HEK293 (cell line): ENCODE data around the gene CHRNE.

Experiments used
- CTCF ChIA-PET: fragments of 350-600 bp; formaldehyde crosslinking; extraction: SDS; loops from one replicate; lab custom pipeline; 2021; ENCODE audit warnings: antibody characterized with exemption; lab: Yijun Ruan, JAX
- POLR2A ChIA-PET: fragments of 300-600 bp; formaldehyde crosslinking; extraction: SDS; loops from one replicate; lab custom pipeline; 2020; ENCODE audit warnings: antibody characterized with exemption, inconsistent platforms; lab: Yijun Ruan, JAX
- H3K27ac ChIP-seq: fragments of 200-500 bp; sonication (Bioruptor generic); 2 replicates; pipeline ENCODE4 v1.5.1; 2014; ENCODE audit warnings: low read depth, low read length, control low read depth, inconsistent platforms; ENCODE audit errors: extremely low read depth
- H3K36me3 ChIP-seq, 2 experiments: fragments of 200-500 bp in 1 of 2; sonication (Bioruptor generic) in 1 of 2; 1 replicate in 1 of 2; 2 replicates in 1 of 2; pipeline ENCODE4 v1.5.1; 2014 to 2017; ENCODE audit warnings: inconsistent platforms in 2 of 2, low read length in 2 of 2; ENCODE audit not compliant: control insufficient read depth in 2 of 2, insufficient read depth in 1 of 2
- H3K4me1 ChIP-seq: fragments of 200-500 bp; sonication (Bioruptor generic); 2 replicates; pipeline ENCODE4 v1.5.1; 2014; ENCODE audit warnings: mild to moderate bottlenecking, low read length, inconsistent platforms; ENCODE audit not compliant: control insufficient read depth, insufficient read depth
- H3K4me3 ChIP-seq: 2 replicates; pipeline ENCODE4 v1.5.1; 2011; ENCODE audit warnings: low read depth, mild to moderate bottlenecking, control low read depth, low read length, moderate library complexity
- H3K9me3 ChIP-seq: fragments of 200-500 bp; sonication (Bioruptor generic); 2 replicates; pipeline ENCODE4 v1.5.1; 2014; ENCODE audit warnings: low read depth, low read length, inconsistent platforms; ENCODE audit not compliant: control insufficient read depth, insufficient read depth
- GLI2 ChIP-seq: fragments of 450-650 bp; formaldehyde crosslinking; IDR thresholded peaks from 2 replicates; pipeline ENCODE4; 2017; ENCODE audit warnings: missing biosample characterization, missing genetic modification characterization, low read depth, borderline replicate concordance
- KLF7 ChIP-seq: fragments of 450-650 bp; formaldehyde crosslinking; IDR thresholded peaks from 2 replicates; pipeline ENCODE4 v1.5.1; 2016; ENCODE audit warnings: missing biosample characterization, missing genetic modification characterization, borderline replicate concordance
- PRDM6 ChIP-seq: fragments of 450-650 bp; formaldehyde crosslinking; IDR thresholded peaks from 2 replicates; pipeline ENCODE4 v1.5.1; 2017; ENCODE audit warnings: missing biosample characterization, missing genetic modification characterization
- SETDB1 ChIP-seq: IDR thresholded peaks from one replicate; pipeline ENCODE4 v1.6.1; 2017; ENCODE audit warnings: mild to moderate bottlenecking, low read length, moderate library complexity, mixed read lengths; ENCODE audit not compliant: insufficient read length
- ZBTB17 ChIP-seq: fragments of 450-650 bp; formaldehyde crosslinking; IDR thresholded peaks from 2 replicates; pipeline ENCODE4 v1.5.1; 2016; ENCODE audit warnings: missing biosample characterization, missing genetic modification characterization
- ZNF16 ChIP-seq: fragments of 450-650 bp; formaldehyde crosslinking; IDR thresholded peaks from 2 replicates; pipeline ENCODE4 v1.5.1; 2016; ENCODE audit warnings: low read depth, missing biosample characterization, missing genetic modification characterization
- ZNF184 ChIP-seq: fragments of 450-650 bp; IDR thresholded peaks from 2 replicates; pipeline ENCODE4 v1.5.1; 2018; ENCODE audit warnings: missing biosample characterization, mild to moderate bottlenecking, missing genetic modification characterization
- ZNF214 ChIP-seq: fragments of 450-650 bp; formaldehyde crosslinking; IDR thresholded peaks from 2 replicates; pipeline ENCODE4 v1.5.1; 2017; ENCODE audit warnings: missing biosample characterization, mild to moderate bottlenecking, missing genetic modification characterization, borderline replicate concordance
- ZNF449 ChIP-seq: fragments of 450-650 bp; formaldehyde crosslinking; IDR thresholded peaks from 2 replicates; pipeline ENCODE4 v1.5.1; 2017; ENCODE audit warnings: missing biosample characterization, mild to moderate bottlenecking, missing genetic modification characterization, moderate library complexity
- ZNF549 ChIP-seq: fragments of 450-650 bp; IDR thresholded peaks from 2 replicates; pipeline ENCODE4 v1.5.1; 2018; ENCODE audit warnings: missing biosample characterization, missing genetic modification characterization, mild to moderate bottlenecking, inconsistent platforms, moderate library complexity
- ZSCAN16 ChIP-seq: fragments of 450-650 bp; formaldehyde crosslinking; IDR thresholded peaks from 2 replicates; pipeline ENCODE4 v1.5.1; 2016; ENCODE audit warnings: missing biosample characterization, missing genetic modification characterization
- TF ChIP-seq, protein P1 (sequence below): fragments of 450-650 bp; formaldehyde crosslinking; IDR thresholded peaks from 2 replicates; pipeline ENCODE4 v1.5.1; 2016; ENCODE audit warnings: missing biosample characterization, missing genetic modification characterization, borderline replicate concordance
- TF ChIP-seq, protein P2 (sequence below): fragments of 450-650 bp; formaldehyde crosslinking; conservative IDR thresholded peaks from 2 replicates; pipeline ENCODE4 v1.5.1; 2016; ENCODE audit warnings: low read depth, missing biosample characterization, missing genetic modification characterization
- TF ChIP-seq, protein P3 (sequence below): fragments of 450-650 bp; formaldehyde crosslinking; IDR thresholded peaks from 2 replicates; pipeline ENCODE4 v1.5.1; 2016; ENCODE audit warnings: missing biosample characterization, missing genetic modification characterization

Gene CHRNE

GRCh38 chr17:4932756-4933155 lies 29.9 kb upstream of the CHRNE start:
- peaks cover 14 to 48% of the 10 kb centered on the region in 2 experiments for H3K36me3 ChIP-seq
- no peaks in the 10 kb centered on the region; the same call in 1 of the 2 replicates for H3K4me1 ChIP-seq
- TF ChIP-seq ZSCAN16 (tag by site-specific recombination) (no peak), ZNF449 (tag by site-specific recombination) (no peak), ZNF184 (tag by site-specific recombination) (no peak), SETDB1 (no peak), ZBTB17 (tag by site-specific recombination) (no peak), GLI2 (tag by site-specific recombination) (no peak), KLF7 (tag by site-specific recombination) (no peak)
- TF ChIP-seq, protein P1, sequence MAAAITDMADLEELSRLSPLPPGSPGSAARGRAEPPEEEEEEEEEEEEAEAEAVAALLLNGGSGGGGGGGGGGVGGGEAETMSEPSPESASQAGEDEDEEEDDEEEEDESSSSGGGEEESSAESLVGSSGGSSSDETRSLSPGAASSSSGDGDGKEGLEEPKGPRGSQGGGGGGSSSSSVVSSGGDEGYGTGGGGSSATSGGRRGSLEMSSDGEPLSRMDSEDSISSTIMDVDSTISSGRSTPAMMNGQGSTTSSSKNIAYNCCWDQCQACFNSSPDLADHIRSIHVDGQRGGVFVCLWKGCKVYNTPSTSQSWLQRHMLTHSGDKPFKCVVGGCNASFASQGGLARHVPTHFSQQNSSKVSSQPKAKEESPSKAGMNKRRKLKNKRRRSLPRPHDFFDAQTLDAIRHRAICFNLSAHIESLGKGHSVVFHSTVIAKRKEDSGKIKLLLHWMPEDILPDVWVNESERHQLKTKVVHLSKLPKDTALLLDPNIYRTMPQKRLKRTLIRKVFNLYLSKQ (tag by site-specific recombination) = no peak
- TF ChIP-seq, protein P2, sequence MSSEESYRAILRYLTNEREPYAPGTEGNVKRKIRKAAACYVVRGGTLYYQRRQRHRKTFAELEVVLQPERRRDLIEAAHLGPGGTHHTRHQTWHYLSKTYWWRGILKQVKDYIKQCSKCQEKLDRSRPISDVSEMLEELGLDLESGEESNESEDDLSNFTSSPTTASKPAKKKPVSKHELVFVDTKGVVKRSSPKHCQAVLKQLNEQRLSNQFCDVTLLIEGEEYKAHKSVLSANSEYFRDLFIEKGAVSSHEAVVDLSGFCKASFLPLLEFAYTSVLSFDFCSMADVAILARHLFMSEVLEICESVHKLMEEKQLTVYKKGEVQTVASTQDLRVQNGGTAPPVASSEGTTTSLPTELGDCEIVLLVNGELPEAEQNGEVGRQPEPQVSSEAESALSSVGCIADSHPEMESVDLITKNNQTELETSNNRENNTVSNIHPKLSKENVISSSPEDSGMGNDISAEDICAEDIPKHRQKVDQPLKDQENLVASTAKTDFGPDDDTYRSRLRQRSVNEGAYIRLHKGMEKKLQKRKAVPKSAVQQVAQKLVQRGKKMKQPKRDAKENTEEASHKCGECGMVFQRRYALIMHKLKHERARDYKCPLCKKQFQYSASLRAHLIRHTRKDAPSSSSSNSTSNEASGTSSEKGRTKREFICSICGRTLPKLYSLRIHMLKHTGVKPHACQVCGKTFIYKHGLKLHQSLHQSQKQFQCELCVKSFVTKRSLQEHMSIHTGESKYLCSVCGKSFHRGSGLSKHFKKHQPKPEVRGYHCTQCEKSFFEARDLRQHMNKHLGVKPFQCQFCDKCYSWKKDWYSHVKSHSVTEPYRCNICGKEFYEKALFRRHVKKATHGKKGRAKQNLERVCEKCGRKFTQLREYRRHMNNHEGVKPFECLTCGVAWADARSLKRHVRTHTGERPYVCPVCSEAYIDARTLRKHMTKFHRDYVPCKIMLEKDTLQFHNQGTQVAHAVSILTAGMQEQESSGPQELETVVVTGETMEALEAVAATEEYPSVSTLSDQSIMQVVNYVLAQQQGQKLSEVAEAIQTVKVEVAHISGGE (tag by site-specific recombination) = no peak
- TF ChIP-seq, all 188 proteins: peak for 0
- ChIA-PET CTCF (no interaction called here), POLR2A (interaction anchor here (0.7 to 1.6 kb wide), 4 partner anchors 11 to 94 kb away, joined by 3 to 8 read pairs (median 4); partner anchors contain the start of genes PFN1 and SPAG7)
- no peak overlapping the region for H3K27ac ChIP-seq
- H3K9me3 ChIP-seq = no peaks in the 10 kb centered on the region
- no peak overlapping the region for H3K4me3 ChIP-seq

- H3K4me1 ChIP-seq = no peaks in the 10 kb centered on the region; the same call in 1 of the 2 replicates
- ChIA-PET CTCF (no interaction called here), POLR2A (interaction anchor here (1.0 to 1.6 kb wide), 2 partner anchors 12 to 35 kb away, joined by 3 to 8 read pairs; partner anchors contain the start of gene SPAG7)
- 0 out of 2 replicates have a peak within 1 kb of the TSS, but pooled peaks have one; percentile 9 for H3K27ac ChIP-seq
- peaks cover 8 to 40% of the 10 kb centered on the region in 2 experiments; a peak in 2 of 3 replicates for H3K36me3 ChIP-seq
- TF ChIP-seq, protein P1 (tag by site-specific recombination) = no peak
- TF ChIP-seq PRDM6 (no peak), ZNF549 (no peak), ZNF214 (tag by site-specific recombination) (no peak), ZNF16 (tag by site-specific recombination) (no peak)
- TF ChIP-seq, protein P3, sequence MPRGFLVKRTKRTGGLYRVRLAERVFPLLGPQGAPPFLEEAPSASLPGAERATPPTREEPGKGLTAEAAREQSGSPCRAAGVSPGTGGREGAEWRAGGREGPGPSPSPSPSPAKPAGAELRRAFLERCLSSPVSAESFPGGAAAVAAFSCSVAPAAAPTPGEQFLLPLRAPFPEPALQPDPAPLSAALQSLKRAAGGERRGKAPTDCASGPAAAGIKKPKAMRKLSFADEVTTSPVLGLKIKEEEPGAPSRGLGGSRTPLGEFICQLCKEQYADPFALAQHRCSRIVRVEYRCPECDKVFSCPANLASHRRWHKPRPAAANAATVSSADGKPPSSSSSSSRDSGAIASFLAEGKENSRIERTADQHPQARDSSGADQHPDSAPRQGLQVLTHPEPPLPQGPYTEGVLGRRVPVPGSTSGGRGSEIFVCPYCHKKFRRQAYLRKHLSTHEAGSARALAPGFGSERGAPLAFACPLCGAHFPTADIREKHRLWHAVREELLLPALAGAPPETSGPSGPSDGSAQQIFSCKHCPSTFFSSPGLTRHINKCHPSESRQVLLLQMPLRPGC = no peak
- no peaks in the 10 kb centered on the region for H3K9me3 ChIP-seq
- no peak within 1 kb of the TSS for H3K4me3 ChIP-seq
Observed at GRCh38 chr17:4931963-4932362, 29.1 kb upstream of the CHRNE start, which contains the start of gene GP1BA. Gene GP1BA (plus strand): TSS chr17:4932277. CDS start chr17:4932605, 328 bp downstream.
